GM12878 (cell line): Measurements from ENCODE around the gene ITGA1. TPM values are rescaled to one million over a fixed set of nuclear protein-coding genes. Genes with fewer than 3 reads are reported as not detected.

Source experiments
- ATAC-seq: fragments of 200-7000 bp; cut with Tn5 transposase; 3 replicates; pipeline ENCODE4 v1.9.1; 2020; ENCODE audit warnings: mild to moderate bottlenecking, moderate library complexity
- BruUV-seq: library from RNA; stranded (reverse); fragments of 400-500 nt; replicated peaks from 2 replicates; lab custom pipeline; 2021; lab: Mats Ljungman, UMichigan
- CTCF ChIA-PET: fragments of 300-600 bp; sonication (Branson Sonifier 250); formaldehyde crosslinking; extraction: SDS; loops from one replicate; lab custom pipeline; 2021; ENCODE audit warnings: inconsistent platforms; lab: Yijun Ruan, JAX
- POLR2A ChIA-PET: fragments of 350-600 bp; formaldehyde crosslinking; extraction: SDS; loops from one replicate; lab custom pipeline; 2021; ENCODE audit warnings: inconsistent platforms; lab: Charles Lee
- RAD21 ChIA-PET: fragments of 300-600 bp; sonication (Branson Sonifier 250); formaldehyde crosslinking; loops from one replicate; lab custom pipeline; 2023; ENCODE audit warnings: antibody characterized with exemption; ENCODE audit not compliant: unreplicated experiment; lab: Charles Lee
- SMC1A ChIA-PET: fragments of 300-600 bp; sonication (Branson Sonifier 250); formaldehyde crosslinking; loops from one replicate; lab custom pipeline; 2023; ENCODE audit not compliant: unreplicated experiment, uncharacterized antibody; lab: Charles Lee
- DNase-seq: peaks from one replicate; pipeline ENCODE4 v3.0.0-alpha.2; 2011; ENCODE audit warnings: low read depth, low spot score
- FAIRE-seq: peaks from 3 replicates; lab custom pipeline; 2011; peaks lifted over from hg19 to GRCh38; lab: Jason Lieb, UNC
- H2AFZ ChIP-seq: 2 replicates; pipeline ENCODE4 v1.6.0; 2011; ENCODE audit warnings: low read depth, low read length, control low read depth; ENCODE audit not compliant: control insufficient read depth
- H3K27ac ChIP-seq: 2 replicates; pipeline ENCODE4 v1.5.1; 2011; ENCODE audit warnings: control low read depth; ENCODE audit not compliant: control insufficient read depth, insufficient read depth
- H3K27me3 ChIP-seq, 2 experiments: replicated peaks in 1 of 2; 2 replicates each; pipeline versions ENCODE4 v1.6.0 to v1.6.1; 2011; ENCODE audit warnings: low read length in 1 of 2; ENCODE audit not compliant: control insufficient read depth in 2 of 2, insufficient read depth in 2 of 2
- H3K36me3 ChIP-seq, 2 experiments: 2 replicates each; pipeline ENCODE4 v1.5.1; 2011; ENCODE audit warnings: low read length in 1 of 2; ENCODE audit not compliant: control insufficient read depth in 2 of 2, insufficient read depth in 2 of 2
- H3K4me1 ChIP-seq: 2 replicates; pipeline ENCODE4 v1.6.1; 2011; ENCODE audit warnings: mild to moderate bottlenecking, low read length, moderate library complexity, mixed read lengths; ENCODE audit not compliant: control insufficient read depth, insufficient read depth
- H3K4me2 ChIP-seq: 2 replicates; pipeline ENCODE4 v1.6.0; 2011; ENCODE audit warnings: control low read depth; ENCODE audit not compliant: control insufficient read depth, insufficient read depth
- H3K4me3 ChIP-seq: fragments of 200-600 bp; sonication (generic); 2 replicates; pipeline ENCODE4 v1.5.1; 2016
- H3K79me2 ChIP-seq: 2 replicates; pipeline ENCODE4 v1.6.0; 2011; ENCODE audit warnings: low read length; ENCODE audit not compliant: control insufficient read depth, insufficient read depth
- H3K9ac ChIP-seq: 2 replicates; pipeline ENCODE4 v1.8.0; 2011; ENCODE audit warnings: low read length, control low read depth, mixed read lengths; ENCODE audit not compliant: control insufficient read depth, insufficient read depth
- H3K9me3 ChIP-seq: replicated peaks from 3 replicates; pipeline ENCODE4 v1.5.1; 2011; ENCODE audit warnings: mild to moderate bottlenecking, low read length; ENCODE audit not compliant: control insufficient read depth, insufficient read depth
- H4K20me1 ChIP-seq: 2 replicates; pipeline ENCODE4 v1.6.0; 2011; ENCODE audit not compliant: control insufficient read depth, insufficient read depth
- BACH1 ChIP-seq: fragments of 450-650 bp; IDR thresholded peaks from 2 replicates; pipeline ENCODE4 v1.6.1; 2017; ENCODE audit warnings: mild to moderate bottlenecking, borderline replicate concordance
- BCL11A ChIP-seq: IDR thresholded peaks from 2 replicates; pipeline ENCODE4 v1.6.1; 2011; ENCODE audit warnings: low read depth, low read length
- BRCA1 ChIP-seq: IDR thresholded peaks from 2 replicates; pipeline ENCODE4 v1.6.1; 2011; ENCODE audit warnings: low read depth, low read length, improper control_type of control experiment
- FOS ChIP-seq: IDR thresholded peaks from 3 replicates; pipeline ENCODE4 v1.6.1; 2011; ENCODE audit warnings: borderline replicate concordance; ENCODE audit not compliant: insufficient read length; ENCODE audit errors: extremely low read depth
- GABPA ChIP-seq: IDR thresholded peaks from 2 replicates; pipeline ENCODE4 v1.6.1; 2014; ENCODE audit warnings: antibody characterized with exemption, low read depth, mild to moderate bottlenecking, inconsistent platforms
- JUND ChIP-seq: IDR thresholded peaks from 2 replicates; pipeline ENCODE4 v1.6.1; 2012; ENCODE audit warnings: low read depth, mild to moderate bottlenecking, low read length, improper control_type of control experiment, moderate library complexity
- NFYA ChIP-seq: IDR thresholded peaks from 2 replicates; pipeline ENCODE4 v1.6.1; 2011; ENCODE audit warnings: low read depth, mild to moderate bottlenecking, low read length, improper control_type of control experiment, borderline replicate concordance
- PAX5 ChIP-seq: IDR thresholded peaks from 2 replicates; pipeline ENCODE4 v1.6.1; 2011; ENCODE audit warnings: low read depth, low read length, borderline replicate concordance
- SREBF1 ChIP-seq: IDR thresholded peaks from 2 replicates; pipeline ENCODE4 v1.6.1; 2012; ENCODE audit warnings: mild to moderate bottlenecking, low read length
- ZSCAN29 ChIP-seq: fragments of 450-650 bp; IDR thresholded peaks from 2 replicates; pipeline ENCODE4 v1.6.1; 2017; ENCODE audit warnings: mild to moderate bottlenecking, moderate library complexity
- WGBS: methylation state at CpG from one replicate; pipeline ENCODE4 v1.1.6; 2016; ENCODE audit warnings: low lambda C conversion rate; ENCODE audit not compliant: insufficient replicate concordance, insufficient coverage; ENCODE audit errors: missing lambda C conversion rate; 5-methylcytosine and 5-hydroxymethylcytosine counted together
- in situ Hi-C: fragments of 300-500 bp; cut with MboI; formaldehyde crosslinking; loops from 9 replicates; pipeline ENCODE4 v1.14.3; 2018; ENCODE audit warnings: mixed read lengths
- intact Hi-C: fragments of 100-400 bp; cut with micrococcal nuclease; formaldehyde crosslinking; loops from one replicate; pipeline ENCODE4 v1.14.2; 2022; ENCODE audit not compliant: unreplicated experiment
- polyA plus RNA-seq, 11 experiments: library from polyadenylated mRNA; depleted of rRNA in 4 of 11; unstranded in 6 of 11; stranded (reverse) in 5 of 11; fragments of >200 nt; fragmentation: Nextera tagmentation in 4 of 11; fragmentation: Illumina TruSeq in 1 of 11; extraction: Ambion mirVana in 4 of 11; extraction: Trizol in 1 of 11; gene quantifications; 1 replicate in 1 of 11; 2 replicates in 10 of 11; pipeline versions ENCODE4 v1.2.1 to v1.2.3, GENCODE V29; 2011 to 2016; ENCODE audit warnings: inconsistent platforms in 2 of 11, missing spikeins in 2 of 11, low read depth in 1 of 11
- total RNA-seq, 4 experiments: library from RNA; depleted of rRNA in 3 of 4; stranded (reverse); fragments of >200 nt in 3 of 4; fragmentation: Illumina TruSeq in 1 of 4; extraction: Trizol in 1 of 4; gene quantifications; 2 replicates each; pipeline versions ENCODE4 v1.2.1 to v1.2.3, GENCODE V29; 2013 to 2021

ITGA1 gene
- total and polyA plus RNA-seq, 10 of the 15 experiments (the other 5 are each of a cell fraction or from before 2014, with no cell fraction given) = 0.02 to 0.56 (median 0.19) TPM

- BruUV-seq = no TSS peak
- ChIA-PET RAD21 (interaction anchor here (2.3 kb wide), 1 partner anchor 48 kb away, joined by 5 read pairs; no protein-coding TSS in a partner anchor), POLR2A (no interaction called here), CTCF (no interaction called here), SMC1A (no interaction called here)
- Histone ChIP-seq H3K4me3 (no peak overlapping the region), H3K9ac (no peak overlapping the region), H3K9me3 (no peaks in the 10 kb centered on the region), H3K4me2 (no peak overlapping the region), H3K4me1 (no peaks in the 10 kb centered on the region), H4K20me1 (no peaks in the 10 kb centered on the region), H3K79me2 (no peaks in the 10 kb centered on the region), H3K36me3 (no peaks in the 10 kb centered on the region), H3K27ac (no peak overlapping the region), H3K27me3 (peaks cover 0 to 3% of the 10 kb centered on the region in 2 experiments; a peak in 1 of 4 replicates), H2AFZ (no peak overlapping the region)
- DNase-seq = no peak
- in situ Hi-C loops = no loop called here
- FAIRE-seq = no peak
- 16% methylated on average over 1 of the region's 1 CpG for WGBS
- no peak for ATAC-seq
- no peak for TF ChIP-seq NFYA
- TF ChIP-seq BACH1 = no peak
- no peak for TF ChIP-seq PAX5
- TF ChIP-seq GABPA = no peak
- no peak for TF ChIP-seq SREBF1
- no peak for TF ChIP-seq ZSCAN29
- no peak for TF ChIP-seq JUND
- no peak for TF ChIP-seq FOS
- no peak for TF ChIP-seq BCL11A
- TF ChIP-seq BRCA1 = no peak
- intact Hi-C loops = no loop called here
Measured at GRCh38 chr5:52996979-52997378, 209.3 kb downstream of the ITGA1 start.
